Retinal pigment epithelial cell (primary cell): ENCODE measurements around the gene LRP2.
A peak's percentile ranks its signal among the peaks of the same experiment; 100 is the strongest.

Experiments
- DNase-seq: peaks from one replicate; pipeline ENCODE4 v3.0.0-alpha.2; 2010; ENCODE audit warnings: low read depth
- H3K4me3 ChIP-seq: 2 replicates; pipeline ENCODE4 v1.5.1; 2011; ENCODE audit warnings: mild to moderate bottlenecking, low read length, control low read depth, moderate library complexity
- TF ChIP-seq, protein P1 (sequence below): conservative IDR thresholded peaks from 2 replicates; pipeline ENCODE4 v1.5.1; 2011; ENCODE audit warnings: low read depth, low read length, control low read depth, inconsistent platforms

The LRP2 gene

DNA sequence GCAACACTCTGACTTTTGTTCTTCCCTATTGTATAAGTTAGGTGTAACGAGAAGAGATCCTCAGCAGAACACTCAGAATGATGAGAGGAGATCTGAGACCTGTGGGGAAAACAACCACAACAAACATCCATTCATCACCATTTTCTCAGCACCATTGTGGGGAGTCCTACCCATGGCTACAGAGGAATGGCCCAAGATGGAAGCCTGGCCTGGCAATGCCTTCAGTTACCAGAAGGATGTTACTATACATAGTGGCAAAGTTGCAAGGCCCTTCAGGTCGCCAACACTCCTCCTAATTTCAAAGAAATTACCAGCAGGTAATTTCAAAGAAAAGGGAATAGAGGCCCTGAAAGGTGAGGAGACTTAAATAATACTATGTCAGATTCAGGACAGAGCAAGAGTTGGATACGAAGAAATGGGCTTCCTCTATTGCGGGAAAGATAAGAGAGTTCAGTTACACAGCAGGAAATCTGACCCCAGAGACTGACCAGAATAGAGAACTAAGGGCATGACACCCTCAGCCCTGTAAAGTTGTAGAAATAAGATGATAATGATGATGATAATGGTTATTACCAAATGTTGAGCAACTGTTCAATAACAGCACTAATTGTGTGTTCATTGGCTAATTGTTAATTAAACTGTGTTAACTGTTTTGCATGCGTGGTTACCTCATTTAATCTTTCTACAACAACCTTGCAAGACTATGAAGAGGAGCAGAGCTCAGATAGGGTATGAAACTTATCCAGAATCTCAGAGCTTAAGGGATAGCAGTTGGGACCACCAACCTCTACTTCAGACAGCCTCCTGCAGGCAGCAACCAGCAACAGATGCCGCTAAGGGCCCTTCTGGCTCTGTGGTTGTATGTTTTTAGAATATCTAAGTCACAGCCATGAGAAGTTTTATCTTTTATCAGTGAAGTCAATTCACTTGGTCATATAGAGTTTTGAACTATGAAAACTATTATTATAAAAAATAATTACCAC, 255.5 kb downstream of the LRP2 start:
- TF ChIP-seq, protein P1, sequence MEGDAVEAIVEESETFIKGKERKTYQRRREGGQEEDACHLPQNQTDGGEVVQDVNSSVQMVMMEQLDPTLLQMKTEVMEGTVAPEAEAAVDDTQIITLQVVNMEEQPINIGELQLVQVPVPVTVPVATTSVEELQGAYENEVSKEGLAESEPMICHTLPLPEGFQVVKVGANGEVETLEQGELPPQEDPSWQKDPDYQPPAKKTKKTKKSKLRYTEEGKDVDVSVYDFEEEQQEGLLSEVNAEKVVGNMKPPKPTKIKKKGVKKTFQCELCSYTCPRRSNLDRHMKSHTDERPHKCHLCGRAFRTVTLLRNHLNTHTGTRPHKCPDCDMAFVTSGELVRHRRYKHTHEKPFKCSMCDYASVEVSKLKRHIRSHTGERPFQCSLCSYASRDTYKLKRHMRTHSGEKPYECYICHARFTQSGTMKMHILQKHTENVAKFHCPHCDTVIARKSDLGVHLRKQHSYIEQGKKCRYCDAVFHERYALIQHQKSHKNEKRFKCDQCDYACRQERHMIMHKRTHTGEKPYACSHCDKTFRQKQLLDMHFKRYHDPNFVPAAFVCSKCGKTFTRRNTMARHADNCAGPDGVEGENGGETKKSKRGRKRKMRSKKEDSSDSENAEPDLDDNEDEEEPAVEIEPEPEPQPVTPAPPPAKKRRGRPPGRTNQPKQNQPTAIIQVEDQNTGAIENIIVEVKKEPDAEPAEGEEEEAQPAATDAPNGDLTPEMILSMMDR: no peak
- no peak overlapping the region for H3K4me3 ChIP-seq
- no peak for DNase-seq

DNA sequence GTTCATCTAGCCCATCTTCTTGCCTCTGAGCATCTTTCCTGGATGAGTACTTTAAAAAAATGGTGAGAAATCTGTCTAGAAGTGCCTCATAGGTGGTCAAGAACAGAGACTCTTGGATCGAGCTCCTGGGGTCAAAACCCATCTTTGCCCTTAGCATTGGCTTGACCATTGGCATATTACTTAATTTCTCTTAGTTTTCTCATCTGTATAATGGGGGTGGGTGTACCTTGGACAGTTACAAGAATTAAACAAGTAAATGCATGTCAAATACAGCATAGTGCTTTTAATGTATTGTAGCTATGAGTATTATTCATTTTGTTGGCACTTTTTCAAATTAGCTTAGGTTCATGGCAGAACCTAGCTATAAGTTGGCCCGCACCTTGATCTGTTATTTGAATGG, 256.2 kb downstream of the LRP2 start:
- no peak overlapping the region for H3K4me3 ChIP-seq
- TF ChIP-seq, protein P1: no peak
- no peak for DNase-seq

DNA sequence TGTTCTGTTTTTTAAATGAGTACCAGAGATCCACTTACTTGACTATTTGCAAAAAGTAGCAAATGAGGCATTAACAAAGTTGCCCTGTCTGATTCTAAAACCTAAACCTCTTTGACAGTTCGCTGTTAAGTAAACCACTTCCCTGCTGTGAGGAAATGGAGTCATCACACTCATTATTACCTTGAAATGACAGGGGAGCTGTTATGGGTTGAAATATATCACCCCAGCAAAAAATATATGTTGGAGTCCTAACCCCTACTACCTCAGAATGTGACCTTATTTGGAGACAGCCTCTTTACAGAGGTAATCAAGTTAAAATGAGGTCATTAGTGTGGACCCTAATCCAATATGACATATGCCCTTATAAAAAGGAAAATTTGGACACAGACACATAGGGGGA, 256.9 kb downstream of the LRP2 start:
- TF ChIP-seq, protein P1: no peak
- no peak overlapping the region for H3K4me3 ChIP-seq
- no peak for DNase-seq

DNA sequence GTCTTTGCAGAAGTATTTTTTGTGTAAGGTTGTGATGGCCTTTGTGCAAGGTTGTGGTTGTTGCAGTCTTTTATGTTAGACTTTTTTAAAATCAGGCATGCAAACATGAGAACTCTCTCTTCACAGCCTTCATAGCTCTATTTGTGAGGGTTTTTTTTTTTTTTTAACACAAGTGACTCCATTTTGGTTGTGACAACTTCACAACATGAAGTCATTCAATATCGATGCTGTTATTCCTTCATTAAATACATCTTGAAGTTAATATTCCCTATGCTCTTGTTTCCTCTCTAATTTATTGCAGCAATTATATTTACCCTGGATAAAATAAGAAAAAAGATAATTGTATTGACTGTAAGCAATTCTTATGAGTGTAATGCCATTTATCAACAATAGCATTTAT, 257.5 kb downstream of the LRP2 start:
- no peak overlapping the region for H3K4me3 ChIP-seq
- TF ChIP-seq, protein P1: no peak
- DNase-seq: no peak

DNA sequence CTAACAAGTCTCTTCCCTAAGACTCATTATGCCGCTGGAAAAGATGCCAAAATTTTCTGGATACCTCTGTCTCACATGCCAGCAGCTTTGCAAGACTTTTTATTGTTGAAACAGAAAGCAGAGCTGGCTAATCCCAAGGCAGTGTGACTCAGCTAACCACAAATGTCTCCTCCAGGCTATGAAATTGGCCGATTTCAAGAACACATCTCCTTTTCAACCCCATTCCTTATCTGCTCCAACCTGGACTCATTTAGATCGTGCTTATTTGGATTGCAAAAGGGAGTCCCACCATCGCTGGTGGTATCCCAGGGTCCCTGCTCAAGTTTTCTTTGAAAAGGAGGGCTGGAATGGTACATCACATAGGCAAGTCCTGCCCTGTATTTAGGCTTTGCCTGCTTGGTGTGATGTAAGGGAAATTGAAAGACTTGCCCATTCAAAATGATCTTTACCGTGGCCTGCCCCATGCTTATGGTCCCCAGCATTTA, 266.7 kb downstream of the LRP2 start:
- peak; percentile 96 for DNase-seq
- H3K4me3 ChIP-seq: no peak overlapping the region

DNA sequence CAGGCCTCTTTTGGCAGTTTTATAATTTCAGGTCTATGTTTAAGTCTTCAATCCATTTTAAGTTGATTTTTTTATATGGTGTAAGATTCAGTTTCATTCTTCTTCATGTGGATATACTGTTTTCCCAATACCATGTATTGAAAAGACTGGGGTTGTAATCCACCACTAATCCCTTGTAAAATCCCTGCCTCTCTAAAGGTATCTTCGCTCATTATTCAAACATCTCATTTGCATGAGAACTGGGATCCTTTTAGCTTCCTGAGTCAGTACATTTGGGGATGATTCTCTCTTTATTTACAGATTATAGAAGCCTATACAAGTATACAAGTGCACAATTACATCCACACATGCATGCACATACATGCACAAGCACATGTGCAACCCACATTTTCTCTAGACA, 267.7 kb downstream of the LRP2 start:
- no peak for DNase-seq
- no peak overlapping the region for H3K4me3 ChIP-seq
- TF ChIP-seq, protein P1: no peak

More for the DNA sequence above, 266.7 kb downstream of the LRP2 start:
- TF ChIP-seq, protein P1: no peak

DNA sequence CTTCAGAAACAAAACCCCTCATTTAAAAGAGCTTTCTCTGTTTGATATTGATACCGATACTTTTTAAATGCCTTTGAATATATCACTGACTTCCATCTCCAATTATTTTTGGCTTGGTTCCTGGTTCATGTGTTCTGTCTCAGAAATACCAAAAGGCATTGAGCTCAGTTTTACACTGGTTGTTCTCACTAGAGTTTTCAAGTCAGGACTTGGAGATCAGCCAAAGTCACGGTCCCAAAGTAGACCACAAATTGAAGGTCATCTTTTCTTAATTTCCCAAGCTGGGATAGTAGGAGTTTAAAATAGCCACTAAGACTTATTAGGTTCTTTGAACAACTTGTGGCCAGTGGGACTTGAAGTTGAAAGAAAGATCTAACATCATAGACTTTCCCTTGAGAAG, 268.8 kb downstream of the LRP2 start:
- no peak overlapping the region for H3K4me3 ChIP-seq

More for the DNA sequence above, 268.8 kb downstream of the LRP2 start:
- TF ChIP-seq, protein P1: no peak
- no peak for DNase-seq
